DOHH2 (cell line): Measurements from ENCODE around the gene PTGIR.

Experiments used
- CTCF ChIP-seq: fragments of 200-600 bp; sonication (generic); IDR thresholded peaks from one replicate; pipeline ENCODE4 v1.5.1; 2014; ENCODE audit warnings: antibody characterized with exemption, mild to moderate bottlenecking, low read depth, low read length; ENCODE audit not compliant: poor library complexity, severe bottlenecking
- EZH2phosphoT487 ChIP-seq: fragments of 200-600 bp; sonication (generic); IDR thresholded peaks from 2 replicates; pipeline ENCODE4 v1.6.1; 2017; ENCODE audit warnings: borderline replicate concordance, mild to moderate bottlenecking, antibody characterized with exemption, low read length, moderate library complexity, mixed read lengths

- TF ChIP-seq CTCF (peak; percentile 61), EZH2phosphoT487 (no peak)
Observed at GRCh38 chr19:46616631-46617322, 8.1 kb downstream of the PTGIR start.
